HG03097 (cell line): ENCODE measurements around the gene AP1G2.
"Not testable (repeated sequence)": the region's sequence is repeated elsewhere in the genome, so short reads cannot be mapped to it uniquely, and the experiment has no call there.

Source experiments
- ATAC-seq: cut with Tn5 transposase; IDR thresholded peaks from one replicate; pipeline ENCODE4 v1.9.1; 2021; ENCODE audit not compliant: unreplicated experiment, low FRiP score

Gene AP1G2

GRCh38 chr14:23539248-23540140 lies 28.1 kb downstream of the AP1G2 start:
- ATAC-seq: no peak

GRCh38 chr14:23538785-23539184 lies 28.8 kb downstream of the AP1G2 start:
- ATAC-seq: no peak

- ATAC-seq: no peak
Observed at GRCh38 chr14:23538050-23538718, 29.4 kb downstream of the AP1G2 start.

GRCh38 chr14:23537351-23538049 lies 30.1 kb downstream of the AP1G2 start:
- no peak for ATAC-seq

DNA sequence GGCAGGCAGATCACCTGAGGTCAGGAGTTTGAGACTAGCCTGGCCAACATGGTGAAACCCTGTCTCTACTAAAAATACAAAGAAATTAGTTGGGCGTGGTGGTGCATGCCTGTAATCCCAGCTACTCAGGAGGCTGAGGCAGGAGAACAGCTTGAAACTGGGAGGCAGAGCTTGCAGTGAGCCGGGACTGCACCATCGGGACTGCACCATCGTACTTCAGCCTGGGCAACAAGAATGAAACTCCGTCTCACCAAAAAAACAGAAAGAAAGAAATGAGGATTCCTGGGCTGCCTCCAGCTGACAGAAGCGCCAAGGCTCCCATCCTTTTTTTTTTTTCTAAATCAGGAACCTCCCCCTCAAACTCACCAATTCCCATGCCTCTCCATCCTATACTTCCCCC lies 30.7 kb downstream of the AP1G2 start:
- ATAC-seq: not testable (repeated sequence)

DNA sequence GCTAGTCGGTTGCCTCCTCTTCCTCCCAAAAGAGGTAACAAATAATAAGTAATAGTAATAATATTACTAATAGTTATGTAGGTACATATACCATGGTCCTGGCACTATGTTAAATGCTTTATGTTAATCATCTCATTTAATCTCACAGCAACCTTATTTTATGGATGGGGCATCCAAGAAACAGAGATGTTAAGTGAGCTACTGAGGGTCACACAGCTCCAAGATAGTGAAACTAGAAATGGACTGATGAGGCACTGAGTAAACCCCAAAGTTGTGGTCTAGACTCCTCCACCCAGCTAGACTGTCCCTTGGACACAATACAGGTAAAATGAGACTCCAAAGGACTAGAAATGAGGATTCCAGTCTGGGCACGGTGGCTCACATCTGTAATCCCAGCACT lies 31.1 kb downstream of the AP1G2 start:
- no peak for ATAC-seq

- no peak for ATAC-seq
Observed at GRCh38 chr14:23535943-23536342, 31.6 kb downstream of the AP1G2 start.

- ATAC-seq: no peak
Observed at GRCh38 chr14:23533652-23534435, 33.7 kb downstream of the AP1G2 start.

DNA sequence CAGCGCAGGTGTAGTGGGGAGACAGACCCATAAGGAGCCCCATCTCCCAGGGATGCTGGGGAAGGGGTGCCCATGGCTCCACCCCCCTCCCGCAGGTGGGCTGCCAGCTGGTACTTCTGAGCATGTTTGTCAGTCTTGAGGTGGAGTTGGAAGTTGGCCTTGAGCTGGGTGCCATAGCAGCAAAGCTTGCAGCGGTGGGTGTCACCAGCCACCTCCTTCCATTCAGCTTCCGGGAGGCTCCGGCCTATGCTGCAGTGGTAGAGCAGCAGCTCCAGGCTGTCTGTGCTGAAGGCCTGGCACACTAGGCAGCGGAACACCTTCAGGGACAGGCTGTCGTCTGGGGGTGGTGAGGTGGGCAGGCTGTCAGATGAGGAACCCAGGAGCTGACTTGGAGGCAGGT lies 34.9 kb downstream of the AP1G2 start:
- no peak for ATAC-seq

DNA sequence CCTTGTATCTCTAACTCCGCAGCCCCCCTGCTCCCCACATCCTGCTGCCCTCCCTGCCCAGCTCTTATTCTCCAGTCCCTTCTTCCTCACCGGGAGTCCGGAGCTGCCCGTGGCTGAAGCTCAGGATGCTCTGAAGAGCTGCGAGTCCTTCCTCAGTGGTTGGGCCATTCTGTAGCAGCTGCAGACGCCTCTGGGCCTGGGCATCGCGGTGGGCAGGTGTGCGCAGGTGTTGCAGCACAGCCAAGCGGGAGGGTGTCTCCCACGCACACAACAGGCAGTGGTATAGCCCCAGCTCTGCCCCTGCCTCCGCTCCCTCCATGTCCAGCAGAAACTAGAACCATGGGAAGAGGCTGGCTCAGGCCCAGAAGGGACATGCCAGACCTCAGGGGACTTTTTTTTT lies 36.2 kb downstream of the AP1G2 start:
- no peak for ATAC-seq

- ATAC-seq: no peak
Observed at GRCh38 chr14:23530375-23531055, 37.1 kb downstream of the AP1G2 start.

GRCh38 chr14:23529016-23529415 lies 38.6 kb downstream of the AP1G2 start:
- ATAC-seq: no peak

- no peak for ATAC-seq
Observed at GRCh38 chr14:23528555-23528954, 39.0 kb downstream of the AP1G2 start.

- ATAC-seq: no peak
Observed at GRCh38 chr14:23525611-23526010, 42.0 kb downstream of the AP1G2 start.

DNA sequence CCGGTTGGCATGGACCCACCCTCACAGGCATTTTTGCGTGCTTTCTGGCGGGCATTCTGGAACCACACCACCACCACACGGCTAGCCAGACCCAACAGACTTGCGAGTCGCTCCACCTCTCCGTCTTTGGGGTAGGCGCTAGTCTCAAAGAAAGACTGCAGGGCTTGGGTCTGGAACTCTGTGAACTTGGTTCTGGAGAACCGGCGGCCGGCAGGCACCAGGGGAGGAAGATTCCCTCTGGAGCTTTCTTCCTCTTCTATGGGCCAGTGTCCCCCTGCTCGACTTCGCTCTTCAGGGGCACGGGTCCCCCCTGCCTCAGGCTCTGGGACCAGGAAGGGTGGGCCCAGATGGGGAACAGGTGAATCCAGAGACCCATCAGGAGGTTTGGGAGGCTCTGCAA lies 42.6 kb downstream of the AP1G2 start:
- no peak for ATAC-seq

DNA sequence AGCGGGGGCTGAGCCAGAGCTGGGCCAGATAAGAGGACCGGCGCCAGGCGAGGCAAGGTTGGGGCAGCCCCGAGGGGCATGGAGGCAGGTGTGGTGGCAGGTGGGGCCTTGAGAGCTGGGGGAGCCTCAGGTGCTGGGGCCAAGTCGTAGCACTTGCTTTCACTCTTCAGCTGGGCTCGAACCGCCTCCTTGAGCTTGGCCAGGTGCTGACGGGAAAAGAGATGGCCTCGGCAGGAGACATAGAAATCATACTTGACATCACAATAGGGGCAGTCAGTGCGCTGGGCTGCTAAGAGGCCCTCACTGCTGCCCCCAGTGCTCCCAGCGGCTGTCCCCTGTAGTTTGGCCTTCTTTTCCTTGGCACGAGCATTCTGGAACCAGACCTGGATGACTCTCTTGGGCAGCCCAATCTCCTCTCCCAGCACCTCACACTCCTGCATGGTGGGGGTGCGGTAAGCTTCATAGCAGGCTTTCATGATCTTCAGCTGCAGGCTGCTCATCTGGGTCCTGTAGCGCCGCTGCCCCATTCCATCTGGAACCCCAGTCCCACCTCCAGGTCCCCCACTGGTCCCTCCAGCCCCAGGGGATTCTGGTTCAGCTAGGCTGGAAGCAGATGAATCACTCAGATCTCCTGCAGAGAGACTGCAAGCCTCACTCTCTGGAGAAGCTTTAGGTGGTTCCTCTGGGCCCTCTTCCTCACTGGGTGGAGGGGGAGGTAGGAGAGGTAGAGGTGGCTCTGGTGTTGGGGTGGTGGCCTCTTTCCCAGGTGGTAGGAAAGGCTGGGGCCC lies 44.2 kb downstream of the AP1G2 start:
- ATAC-seq: no peak

DNA sequence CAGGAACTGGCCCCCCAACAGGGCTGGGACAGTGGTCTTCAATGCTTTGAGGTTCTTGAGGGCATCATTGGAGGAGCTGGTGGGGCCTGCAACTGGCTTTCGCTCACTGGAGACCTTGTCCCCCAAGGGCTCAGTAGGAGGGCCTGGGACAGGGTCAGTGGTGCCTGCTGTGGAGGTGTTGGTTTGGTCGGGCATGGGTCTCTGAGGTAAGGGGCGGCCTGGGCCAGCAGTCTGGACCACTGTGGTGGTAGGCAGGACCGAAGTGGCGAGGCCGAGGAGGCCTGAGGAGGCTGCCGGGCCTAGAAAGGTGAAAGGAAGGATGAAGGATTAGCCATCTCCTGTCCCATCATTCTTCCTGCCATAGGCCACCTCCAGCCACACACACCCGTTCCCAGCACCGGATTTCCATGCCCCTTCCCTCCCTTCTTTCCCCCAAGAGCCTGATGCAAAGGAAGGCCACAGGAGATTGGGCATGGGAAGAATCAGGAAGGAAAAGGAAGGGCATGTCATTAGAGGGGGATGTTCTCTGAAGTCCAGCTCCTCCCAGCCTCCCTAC lies 44.9 kb downstream of the AP1G2 start:
- ATAC-seq: no peak

- ATAC-seq: no peak
Observed at GRCh38 chr14:23521785-23522640, 45.6 kb downstream of the AP1G2 start.
